Panc1 (cell line): ENCODE data around the gene TEKT3. TPM values are rescaled to one million over a fixed set of nuclear protein-coding genes. Genes with fewer than 3 reads are reported as not detected.

Experiments
- ATAC-seq: fragments of 200-7000 bp; cut with Tn5 transposase; 2 replicates; pipeline ENCODE4 v1.9.1; 2020; ENCODE audit warnings: mild to moderate bottlenecking, moderate library complexity
- BruUV-seq: library from RNA; stranded (reverse); fragments of 400-500 nt; replicated peaks from 2 replicates; lab custom pipeline; 2021; lab: Mats Ljungman, UMichigan
- CTCF ChIA-PET: fragments of 300-600 bp; sonication (Branson Sonifier 250); formaldehyde crosslinking; loops from one replicate; lab custom pipeline; 2022; ENCODE audit warnings: antibody characterized with exemption; lab: Charles Lee
- POLR2A ChIA-PET: fragments of 300-600 bp; sonication (Branson Sonifier 250); formaldehyde crosslinking; loops from one replicate; lab custom pipeline; 2022; ENCODE audit warnings: antibody characterized with exemption; lab: Charles Lee
- DNase-seq: peaks from one replicate; pipeline ENCODE4 v3.0.0-alpha.2; 2010; ENCODE audit warnings: low read depth, low spot score
- H3K27ac ChIP-seq: 2 replicates; pipeline ENCODE4 v1.5.1; 2011; ENCODE audit warnings: mild to moderate bottlenecking, low read length, inconsistent platforms
- H3K27me3 ChIP-seq: fragments of 200-500 bp; sonication (Bioruptor generic); 2 replicates; pipeline ENCODE4 v1.6.0; 2014; ENCODE audit warnings: low read length, inconsistent platforms; ENCODE audit not compliant: control insufficient read depth, insufficient read depth
- H3K36me3 ChIP-seq: fragments of 200-500 bp; sonication (Bioruptor generic); 2 replicates; pipeline ENCODE4 v1.5.1; 2014; ENCODE audit warnings: inconsistent platforms, mild to moderate bottlenecking, low read length, moderate library complexity; ENCODE audit not compliant: control insufficient read depth, insufficient read depth
- H3K4me1 ChIP-seq: 2 replicates; pipeline ENCODE4 v1.5.1; 2011; ENCODE audit warnings: inconsistent platforms, mild to moderate bottlenecking, low read length, moderate library complexity; ENCODE audit not compliant: control insufficient read depth, insufficient read depth
- H3K4me3 ChIP-seq, 2 experiments: 2 replicates each; pipeline ENCODE4 v1.5.1; 2011 to 2012; ENCODE audit warnings: low read depth in 2 of 2, low read length in 2 of 2, mild to moderate bottlenecking in 2 of 2, inconsistent platforms in 1 of 2, moderate library complexity in 1 of 2
- H3K9me3 ChIP-seq: fragments of 200-500 bp; sonication (Bioruptor generic); 2 replicates; pipeline ENCODE4 v1.5.1; 2014; ENCODE audit warnings: low read depth, mild to moderate bottlenecking, inconsistent platforms, low read length, moderate library complexity; ENCODE audit not compliant: control insufficient read depth, insufficient read depth
- POLR2AphosphoS5 ChIP-seq: IDR thresholded peaks from 2 replicates; pipeline ENCODE4 v1.6.1; 2012; ENCODE audit warnings: mild to moderate bottlenecking, low read depth, low read length, moderate library complexity
- REST ChIP-seq, 2 experiments: IDR thresholded peaks; 2 replicates each; pipeline ENCODE4 v1.6.1; 2011 to 2012; ENCODE audit warnings: low read depth in 2 of 2, control low read depth in 1 of 2, low read length in 1 of 2, mild to moderate bottlenecking in 1 of 2, moderate library complexity in 1 of 2; ENCODE audit not compliant: insufficient read depth in 1 of 2
- SIN3A ChIP-seq: IDR thresholded peaks from 2 replicates; pipeline ENCODE4 v1.6.1; 2012; ENCODE audit warnings: low read depth, mild to moderate bottlenecking, low read length, moderate library complexity, borderline replicate concordance; ENCODE audit not compliant: insufficient read depth
- TCF7L2 ChIP-seq: IDR thresholded peaks from 2 replicates; pipeline ENCODE4 v1.6.1; 2011; ENCODE audit warnings: mild to moderate bottlenecking, low read depth, low read length, inconsistent platforms
- in situ Hi-C: cut with HindIII; loops from 2 replicates; pipeline ENCODE4 v1.10.0; 2016; ENCODE audit warnings: low sequenced_read_pairs, low pct_unique_long_range_greater_than_20kb
- intact Hi-C: fragments of 100-400 bp; cut with micrococcal nuclease; formaldehyde crosslinking; loops from one replicate; pipeline ENCODE4 v1.10.0; 2022; ENCODE audit not compliant: unreplicated experiment
- total RNA-seq: library from RNA; stranded (reverse); gene quantifications from one replicate; pipeline ENCODE4 v1.2.1, GENCODE V29; 2021; ENCODE audit not compliant: unreplicated experiment
- TF ChIP-seq, protein P1 (sequence below): fragments of 450-650 bp; IDR thresholded peaks from 2 replicates; pipeline ENCODE4 v1.5.1; 2017; ENCODE audit warnings: mild to moderate bottlenecking

The TEKT3 gene
- total RNA-seq, 1 experiment from 2014 or later, result not detected

DNA sequence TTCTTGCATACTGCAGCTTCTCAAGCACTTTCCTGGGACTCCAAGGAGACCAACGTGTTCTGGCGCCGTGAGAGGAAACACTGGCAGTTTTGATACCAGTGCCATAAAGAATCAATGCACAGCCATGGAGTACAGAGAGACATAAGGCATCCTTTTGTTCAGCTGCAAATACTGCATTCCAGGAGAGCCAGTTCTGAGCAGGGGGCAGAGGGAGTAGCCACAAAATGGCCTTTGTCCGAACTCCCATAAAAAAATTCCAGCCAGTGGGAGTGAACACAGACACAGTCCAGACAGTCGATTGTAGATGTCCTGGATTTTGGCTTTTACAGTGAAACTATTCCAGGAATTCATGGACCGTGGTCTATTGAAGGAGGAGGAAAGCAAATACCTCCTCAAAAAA is 36.2 kb upstream of the TEKT3 start:
- H3K4me3 ChIP-seq, result no peak overlapping the region
- intact Hi-C loops, result no loop called here
- H3K9me3 ChIP-seq, result no peaks in the 10 kb centered on the region
- in situ Hi-C loops, result no loop called here
- CTCF ChIA-PET, result no interaction called here
- H3K27me3 ChIP-seq, result no peaks in the 10 kb centered on the region
- POLR2A ChIA-PET, result no interaction called here
- BruUV-seq, result no TSS peak
- no peak overlapping the region for H3K27ac ChIP-seq
- ATAC-seq (no peak), DNase-seq (no peak)
- H3K36me3 ChIP-seq, result no peaks in the 10 kb centered on the region
- H3K4me1 ChIP-seq, result no peaks in the 10 kb centered on the region
- TF ChIP-seq TCF7L2 (no peak), POLR2AphosphoS5 (no peak), SIN3A (no peak)
- TF ChIP-seq, protein P1, sequence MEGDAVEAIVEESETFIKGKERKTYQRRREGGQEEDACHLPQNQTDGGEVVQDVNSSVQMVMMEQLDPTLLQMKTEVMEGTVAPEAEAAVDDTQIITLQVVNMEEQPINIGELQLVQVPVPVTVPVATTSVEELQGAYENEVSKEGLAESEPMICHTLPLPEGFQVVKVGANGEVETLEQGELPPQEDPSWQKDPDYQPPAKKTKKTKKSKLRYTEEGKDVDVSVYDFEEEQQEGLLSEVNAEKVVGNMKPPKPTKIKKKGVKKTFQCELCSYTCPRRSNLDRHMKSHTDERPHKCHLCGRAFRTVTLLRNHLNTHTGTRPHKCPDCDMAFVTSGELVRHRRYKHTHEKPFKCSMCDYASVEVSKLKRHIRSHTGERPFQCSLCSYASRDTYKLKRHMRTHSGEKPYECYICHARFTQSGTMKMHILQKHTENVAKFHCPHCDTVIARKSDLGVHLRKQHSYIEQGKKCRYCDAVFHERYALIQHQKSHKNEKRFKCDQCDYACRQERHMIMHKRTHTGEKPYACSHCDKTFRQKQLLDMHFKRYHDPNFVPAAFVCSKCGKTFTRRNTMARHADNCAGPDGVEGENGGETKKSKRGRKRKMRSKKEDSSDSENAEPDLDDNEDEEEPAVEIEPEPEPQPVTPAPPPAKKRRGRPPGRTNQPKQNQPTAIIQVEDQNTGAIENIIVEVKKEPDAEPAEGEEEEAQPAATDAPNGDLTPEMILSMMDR, result no peak

- Histone ChIP-seq H3K4me1 (no peaks in the 10 kb centered on the region), H3K27me3 (no peaks in the 10 kb centered on the region), H3K27ac (no peak overlapping the region), H3K9me3 (no peaks in the 10 kb centered on the region), H3K4me3 (no peak overlapping the region), H3K36me3 (no peaks in the 10 kb centered on the region)
- CTCF ChIA-PET, result no interaction called here
- ATAC-seq, result no peak
- no peak for TF ChIP-seq POLR2AphosphoS5
- TF ChIP-seq, protein P1, result no peak
- no peak for TF ChIP-seq SIN3A
- TF ChIP-seq REST (IDR thresholded peaks at IDR 0.05; ENCODE audit: insufficient read depth in 1 of 2, low read depth in 2 of 2, low read length in 1 of 2), result no peak
- no peak for TF ChIP-seq TCF7L2
- BruUV-seq, result no TSS peak
- POLR2A ChIA-PET, result no interaction called here
- intact Hi-C loops (no loop called here), in situ Hi-C loops (no loop called here)
- no peak for DNase-seq
Measured at GRCh38 chr17:15377200-15377599, 35.8 kb upstream of the TEKT3 start.
